IPS-18a (cell line): ENCODE results near the gene CERCAM.
A peak's percentile ranks its signal among the peaks of the same experiment; 100 is the strongest.

Source experiments
- H3K27ac ChIP-seq: one replicate; pipeline ENCODE4 v1.5.1; 2013; ENCODE audit warnings: low read length
- H3K27me3 ChIP-seq: one replicate; pipeline ENCODE4 v1.6.1; 2013; ENCODE audit warnings: mild to moderate bottlenecking, low read length; ENCODE audit not compliant: control insufficient read depth, insufficient read depth
- H3K36me3 ChIP-seq: one replicate; pipeline ENCODE4 v1.6.1; 2013; ENCODE audit warnings: low read depth, low read length; ENCODE audit not compliant: control insufficient read depth
- H3K4me1 ChIP-seq: one replicate; pipeline ENCODE4 v1.6.1; 2013; ENCODE audit warnings: low read depth, low read length; ENCODE audit not compliant: control insufficient read depth
- H3K4me3 ChIP-seq: one replicate; pipeline ENCODE4 v1.5.1; 2013; ENCODE audit warnings: low read length
- H3K9ac ChIP-seq: one replicate; pipeline ENCODE4 v1.6.1; 2013; ENCODE audit warnings: mild to moderate bottlenecking, low read length, moderate library complexity
- H3K9me3 ChIP-seq: one replicate; pipeline ENCODE4 v1.6.1; 2013; ENCODE audit warnings: low read depth, low read length; ENCODE audit not compliant: control insufficient read depth

CERCAM gene

DNA sequence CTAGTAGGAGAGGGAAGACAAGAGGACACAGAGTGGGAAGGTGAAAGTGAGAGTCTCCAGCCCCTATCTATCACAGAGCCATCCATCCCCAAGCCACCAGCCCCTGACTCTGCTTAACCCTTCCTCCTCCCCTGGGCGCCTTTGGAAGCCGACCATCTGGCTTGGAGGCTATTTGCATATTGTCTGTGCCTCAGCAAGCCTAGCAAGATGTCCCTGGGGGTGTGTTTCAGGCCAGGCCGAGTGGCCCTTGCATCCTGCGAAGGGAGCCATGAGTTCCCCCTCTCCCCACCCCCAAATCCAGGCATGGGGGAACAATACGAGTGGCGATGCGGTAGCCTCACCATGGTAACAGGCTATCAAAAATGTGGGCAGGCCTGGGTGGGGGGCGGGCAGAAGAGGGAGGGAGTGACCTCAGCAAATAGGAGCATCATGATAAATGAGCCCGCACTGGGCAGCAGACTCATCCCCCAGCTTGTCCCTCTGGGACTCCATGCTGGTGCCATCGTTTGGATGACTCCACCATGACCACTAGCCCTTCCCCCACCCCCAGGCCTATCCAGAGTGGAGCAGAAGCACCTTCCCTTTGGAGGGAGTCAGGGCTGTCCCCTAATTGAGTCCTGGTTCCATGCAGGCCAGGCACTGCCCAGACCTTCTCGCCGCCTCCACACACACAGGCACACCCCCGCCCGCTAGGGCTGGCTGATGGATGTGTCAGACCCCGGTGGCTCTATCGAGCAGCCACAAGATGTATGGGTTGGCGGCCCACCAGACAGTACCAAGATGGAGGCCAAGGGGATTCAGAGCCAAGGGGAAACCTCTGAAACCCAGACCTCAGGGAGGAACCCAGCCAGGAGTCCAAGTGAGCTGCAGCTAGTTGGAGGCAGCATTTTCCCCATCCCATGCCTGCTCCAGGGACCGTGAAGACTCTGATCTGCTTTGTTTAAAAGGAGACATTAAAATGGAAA, 34.9 kb upstream of the CERCAM start:
- peaks cover 98% of the 10 kb centered on the region for H3K27me3 ChIP-seq
- no peak overlapping the region for H3K9ac ChIP-seq
- no peak overlapping the region for H3K27ac ChIP-seq
- H3K36me3 ChIP-seq, result peaks cover 22% of the 10 kb centered on the region
- H3K4me1 ChIP-seq, result peaks cover 70% of the 10 kb centered on the region
- peak overlapping the region; percentile 16 for H3K4me3 ChIP-seq
- H3K9me3 ChIP-seq, result no peaks in the 10 kb centered on the region

DNA sequence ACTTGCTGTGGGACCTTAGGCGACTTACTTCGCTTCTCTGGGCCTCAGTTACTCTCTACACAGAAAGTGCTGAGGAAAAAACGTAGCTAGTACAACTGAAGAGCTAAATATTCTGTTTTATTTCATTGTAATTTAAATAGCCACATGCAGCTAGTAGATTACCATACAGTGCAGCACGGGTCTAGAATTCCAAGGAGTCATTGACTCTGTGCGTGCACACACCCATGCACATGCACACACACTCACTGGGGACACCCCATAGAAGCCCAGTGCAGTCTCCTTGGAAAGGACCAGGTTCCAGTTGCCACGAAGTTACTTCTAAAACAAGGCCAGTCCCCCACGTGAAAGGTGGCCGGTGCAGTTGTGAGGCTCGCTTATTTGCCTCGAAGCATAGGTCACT, 32.5 kb upstream of the CERCAM start:
- Histone ChIP-seq H3K9me3 (no peaks in the 10 kb centered on the region), H3K4me3 (no peak overlapping the region), H3K9ac (no peak overlapping the region), H3K4me1 (peaks cover 64% of the 10 kb centered on the region), H3K27me3 (peaks cover 100% of the 10 kb centered on the region), H3K36me3 (peaks cover 22% of the 10 kb centered on the region), H3K27ac (no peak overlapping the region)

DNA sequence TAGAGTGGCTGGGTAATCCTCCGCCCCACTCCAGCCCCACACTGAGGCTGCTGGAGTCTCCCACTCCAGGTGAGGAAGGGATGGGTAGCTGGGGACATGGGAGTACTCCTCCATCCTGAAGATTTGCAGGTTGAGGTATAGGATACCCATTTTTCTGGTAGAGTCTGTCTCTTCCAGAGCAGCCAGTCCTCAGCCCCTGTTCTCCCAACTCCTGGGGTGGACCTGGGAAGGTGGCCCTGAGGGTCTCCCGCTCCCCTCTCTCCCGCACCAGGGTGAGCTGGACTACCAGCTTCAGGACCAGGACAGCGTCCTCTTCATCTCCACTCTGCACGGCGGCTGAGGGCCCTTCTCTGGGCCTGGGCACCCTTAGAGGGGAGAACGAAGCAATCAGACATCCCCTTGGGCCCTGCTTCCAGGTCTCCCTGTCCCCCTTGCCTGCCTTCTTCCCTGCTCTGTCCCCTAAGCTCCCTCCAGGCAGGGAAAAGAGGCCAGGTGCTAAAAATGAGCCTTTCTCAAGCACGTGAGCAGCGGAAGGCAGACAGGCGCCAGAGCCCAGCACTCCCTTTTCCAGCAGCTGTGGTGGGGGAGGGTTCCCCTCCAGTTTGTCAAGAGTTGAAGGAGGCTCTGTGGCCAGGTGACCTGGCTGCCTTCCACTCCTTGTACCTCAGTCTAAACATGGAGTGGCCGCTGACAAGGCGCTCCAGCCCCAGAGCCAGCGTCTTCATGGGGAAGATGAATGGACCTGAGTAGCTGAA, 31.1 kb upstream of the CERCAM start:
- Histone ChIP-seq H3K9ac (no peak overlapping the region), H3K9me3 (no peaks in the 10 kb centered on the region), H3K27me3 (peaks cover 100% of the 10 kb centered on the region), H3K4me3 (no peak overlapping the region), H3K27ac (no peak overlapping the region), H3K4me1 (peaks cover 61% of the 10 kb centered on the region), H3K36me3 (peaks cover 22% of the 10 kb centered on the region)

DNA sequence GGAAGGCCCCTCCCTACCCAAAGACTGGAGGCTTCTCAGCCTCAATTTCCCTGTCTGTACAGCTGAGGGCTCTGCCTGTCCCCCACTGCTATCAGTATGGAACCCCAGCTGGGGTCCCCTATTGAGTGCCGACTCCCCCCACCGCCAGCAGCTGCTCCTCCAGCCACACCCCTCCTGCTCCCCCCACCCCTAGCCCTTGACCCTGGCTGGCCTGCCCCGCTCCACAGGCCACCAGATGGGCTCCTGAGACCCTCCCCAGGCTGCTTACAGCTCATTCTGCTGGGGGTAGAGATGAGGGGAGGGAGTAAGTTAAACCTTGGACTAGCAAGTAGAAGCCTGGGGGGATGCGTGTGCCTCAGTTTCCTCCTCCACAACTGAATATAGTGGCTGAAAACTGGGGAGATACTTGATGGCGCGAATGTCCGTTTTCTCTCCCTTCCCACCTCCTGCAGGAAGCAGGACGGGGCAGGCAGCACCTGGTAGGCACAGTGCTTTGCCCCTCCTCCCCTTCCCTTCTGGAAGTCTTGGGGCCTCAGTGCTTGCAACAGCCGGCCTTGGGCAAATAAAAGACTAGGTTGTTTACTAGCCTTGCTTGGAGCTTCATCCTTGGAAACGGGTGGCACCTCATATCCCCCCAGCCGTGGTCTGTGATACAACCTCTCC, 30.4 kb upstream of the CERCAM start:
- Histone ChIP-seq H3K4me3 (peak overlapping the region; percentile 59), H3K4me1 (peaks cover 59% of the 10 kb centered on the region), H3K27ac (no peak overlapping the region), H3K9ac (no peak overlapping the region), H3K36me3 (peaks cover 22% of the 10 kb centered on the region), H3K27me3 (peaks cover 100% of the 10 kb centered on the region), H3K9me3 (no peaks in the 10 kb centered on the region)

DNA sequence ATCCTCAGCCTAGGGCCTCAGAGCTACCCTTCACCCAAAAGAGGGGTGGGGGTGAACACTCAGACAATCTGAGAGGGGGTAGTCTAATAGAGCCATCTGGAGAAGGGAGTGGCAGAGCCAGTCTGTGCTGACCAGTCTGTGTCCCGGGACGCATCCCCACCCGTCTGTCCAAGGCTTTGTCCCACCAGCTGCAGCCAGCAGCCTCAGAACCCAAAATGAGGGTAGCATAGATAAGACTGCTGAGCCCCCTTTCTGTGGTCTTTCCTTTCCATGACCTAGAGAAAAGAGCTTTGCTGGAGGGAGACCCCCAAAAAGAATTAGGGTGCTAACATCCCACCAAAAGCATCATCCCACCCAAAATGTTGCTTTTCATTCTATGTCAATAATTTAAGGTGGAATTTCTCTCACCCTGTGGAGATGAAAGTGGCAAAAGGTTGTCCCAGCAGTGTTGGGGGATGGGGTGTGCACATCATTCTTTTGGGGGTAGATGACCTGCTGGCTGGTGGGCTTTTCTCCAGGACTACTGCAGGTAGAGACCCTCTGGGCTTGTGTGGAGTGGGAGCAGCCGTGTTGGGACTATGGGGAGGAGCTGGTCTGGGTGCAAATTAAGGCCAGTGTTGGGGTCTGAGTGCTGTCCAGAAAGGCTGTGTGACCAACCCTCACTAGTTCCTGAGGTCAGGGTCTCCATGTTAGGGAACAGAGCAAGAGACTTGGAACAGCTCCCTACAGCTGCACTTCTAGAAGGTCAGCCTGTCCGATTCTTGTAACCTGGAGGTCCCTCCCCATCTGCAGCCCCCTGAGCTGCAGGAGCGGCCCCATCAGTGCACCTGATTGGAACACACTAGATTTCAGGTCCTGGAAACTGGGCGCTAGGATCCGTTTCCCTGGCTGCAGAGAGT, 29.6 kb upstream of the CERCAM start:
- H3K27me3 ChIP-seq, result peaks cover 100% of the 10 kb centered on the region
- peaks cover 51% of the 10 kb centered on the region for H3K4me1 ChIP-seq
- no peak overlapping the region for H3K27ac ChIP-seq
- peaks cover 22% of the 10 kb centered on the region for H3K36me3 ChIP-seq
- H3K9me3 ChIP-seq, result no peaks in the 10 kb centered on the region
- peak overlapping the region; percentile 59 for H3K4me3 ChIP-seq
- H3K9ac ChIP-seq, result peak overlapping the region; percentile 16

DNA sequence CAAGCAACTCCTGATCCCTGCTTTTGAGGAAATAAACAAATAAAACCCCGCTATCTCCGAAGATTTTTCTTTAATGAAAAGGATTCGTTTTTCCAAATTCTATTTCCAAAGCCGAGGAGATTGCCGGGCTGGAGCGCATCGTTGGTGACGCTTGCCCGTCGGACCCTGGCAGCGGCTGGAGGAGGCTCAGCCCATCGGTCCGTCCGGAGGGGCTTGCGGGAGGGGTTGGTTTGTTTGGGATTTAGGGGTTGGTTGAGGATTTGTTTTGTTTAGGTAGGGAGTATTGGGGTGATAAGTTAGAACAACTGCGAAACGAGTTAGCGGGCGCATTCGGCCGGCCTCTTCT, 28.7 kb upstream of the CERCAM start:
- peaks cover 100% of the 10 kb centered on the region for H3K27me3 ChIP-seq
- H3K27ac ChIP-seq, result no peak overlapping the region
- peak overlapping the region; percentile 59 for H3K4me3 ChIP-seq
- H3K36me3 ChIP-seq, result peaks cover 22% of the 10 kb centered on the region
- H3K9me3 ChIP-seq, result no peaks in the 10 kb centered on the region
- peaks cover 52% of the 10 kb centered on the region for H3K4me1 ChIP-seq
- H3K9ac ChIP-seq, result peak overlapping the region; percentile 16

DNA sequence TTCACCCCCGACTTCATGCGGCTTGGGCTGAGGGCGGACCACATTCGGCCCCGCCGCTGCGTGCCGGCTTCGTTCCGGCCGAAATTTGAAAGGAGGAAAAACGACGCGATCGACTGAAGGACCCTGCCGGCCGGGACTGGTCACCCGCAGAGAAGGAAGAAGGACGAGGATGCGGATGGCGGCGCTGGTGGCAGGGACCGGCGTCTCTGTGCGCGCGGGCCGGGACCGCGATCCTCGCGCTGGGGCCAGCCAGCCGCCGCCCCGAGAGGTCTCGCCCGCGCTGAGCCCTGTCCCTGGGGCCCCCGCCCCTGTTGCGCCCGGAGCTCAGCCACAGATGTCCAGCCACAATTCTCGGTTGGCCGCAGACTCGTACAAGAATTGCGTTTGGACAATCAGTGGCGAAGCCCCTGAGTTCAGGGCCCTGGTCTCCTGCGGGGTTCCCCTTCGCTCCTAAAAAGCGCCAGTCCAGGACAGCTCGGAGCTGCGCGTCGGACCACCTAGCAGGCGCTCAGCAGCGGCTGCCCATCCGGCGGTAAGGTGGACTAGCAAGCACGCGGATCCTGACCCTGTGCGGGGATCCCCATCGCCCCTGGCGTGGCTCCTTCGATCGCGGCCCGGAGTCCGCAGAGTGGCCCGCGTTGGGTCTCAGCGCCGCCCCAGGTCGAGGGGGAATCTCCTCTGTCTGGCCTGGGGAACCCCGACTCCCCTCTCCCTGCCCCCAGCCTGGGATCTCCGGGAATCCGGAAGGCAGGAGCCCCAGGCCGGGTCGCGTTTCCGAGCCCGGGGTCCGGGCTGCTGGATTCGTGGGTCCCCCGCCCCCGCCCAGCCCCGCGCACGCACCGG, 28.1 kb upstream of the CERCAM start:
- no peaks in the 10 kb centered on the region for H3K9me3 ChIP-seq
- H3K4me3 ChIP-seq, result peak overlapping the region; percentile 59
- no peak overlapping the region for H3K27ac ChIP-seq
- peaks cover 20% of the 10 kb centered on the region for H3K36me3 ChIP-seq
- H3K9ac ChIP-seq, result peak overlapping the region; percentile 59
- peaks cover 58% of the 10 kb centered on the region for H3K4me1 ChIP-seq
- H3K27me3 ChIP-seq, result peaks cover 100% of the 10 kb centered on the region

DNA sequence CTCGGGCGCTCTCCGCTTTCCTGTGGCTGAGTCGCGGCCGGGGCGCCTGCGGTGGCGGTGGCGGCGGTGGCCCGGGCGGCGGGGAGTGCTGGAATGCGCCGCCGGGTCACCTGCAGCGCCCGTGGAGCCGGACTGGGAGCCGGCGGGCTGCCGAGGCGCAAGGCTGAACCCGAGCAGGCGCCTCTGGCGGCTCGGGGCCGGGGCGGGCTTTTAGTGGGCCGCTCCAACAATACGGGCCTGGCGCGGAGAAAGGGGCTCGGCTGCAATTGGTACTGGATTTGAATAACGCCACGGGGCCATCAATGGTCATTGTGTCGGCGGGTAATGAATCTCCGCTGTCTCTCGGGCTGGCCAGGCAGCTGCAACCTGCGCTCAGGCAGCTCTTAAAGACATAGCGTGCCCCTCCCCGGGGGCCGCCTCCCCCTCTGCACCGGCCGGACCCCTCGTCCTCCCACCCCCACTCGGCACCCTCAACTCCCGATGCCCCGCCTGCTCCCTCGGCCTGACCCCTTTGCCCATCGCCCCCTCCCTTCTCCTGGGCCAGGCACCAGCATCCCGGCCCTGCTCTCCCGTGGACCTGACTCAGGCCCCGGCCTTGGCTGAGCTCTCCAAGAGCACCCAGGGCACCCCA, 27.4 kb upstream of the CERCAM start:
- peaks cover 61% of the 10 kb centered on the region for H3K4me1 ChIP-seq
- peaks cover 100% of the 10 kb centered on the region for H3K27me3 ChIP-seq
- peak overlapping the region; percentile 59 for H3K9ac ChIP-seq
- peak overlapping the region; percentile 59 for H3K4me3 ChIP-seq
- H3K36me3 ChIP-seq, result peaks cover 13% of the 10 kb centered on the region
- H3K27ac ChIP-seq, result no peak overlapping the region
- H3K9me3 ChIP-seq, result no peaks in the 10 kb centered on the region

DNA sequence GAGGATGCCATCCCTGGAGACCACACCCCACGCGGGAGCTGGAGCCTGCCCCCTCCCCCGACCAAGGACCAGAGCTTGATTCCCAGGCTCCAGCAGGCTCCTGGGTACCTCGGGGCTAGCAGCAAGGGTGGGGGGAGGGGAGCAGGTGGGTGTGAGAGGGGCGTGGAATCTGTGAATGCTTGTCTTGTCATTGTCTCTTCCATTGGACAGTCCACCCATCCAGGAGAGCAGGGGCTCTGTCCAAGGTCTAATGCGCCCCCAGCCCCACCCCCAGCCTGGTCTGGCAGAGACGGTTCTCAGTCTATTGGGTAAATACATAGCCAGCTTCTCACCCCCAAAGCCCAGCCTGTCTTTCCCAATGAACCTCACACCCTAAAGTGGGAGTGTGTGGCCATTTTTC, 26.7 kb upstream of the CERCAM start:
- Histone ChIP-seq H3K4me1 (peaks cover 58% of the 10 kb centered on the region), H3K36me3 (peaks cover 6% of the 10 kb centered on the region), H3K9ac (no peak overlapping the region), H3K9me3 (no peaks in the 10 kb centered on the region), H3K4me3 (peak overlapping the region; percentile 59), H3K27me3 (peaks cover 100% of the 10 kb centered on the region), H3K27ac (no peak overlapping the region)
